Stimulated activated CD8-positive, alpha-beta memory T cell treated with anti-CD3 and anti-CD28 coated beads, Interleukin-12 subunit alpha, Interleukin-12 subunit beta, amount 100 ng/mL, for 1 hour (primary cell): ENCODE results near the gene SEM1.
"Not testable (repeated sequence)": the region's sequence is repeated elsewhere in the genome, so short reads cannot be mapped to it uniquely, and the experiment has no call there.

ENCODE experiments used
- DNase-seq: peaks from one replicate; pipeline ENCODE4 v3.0.0-alpha.2; 2020; ENCODE audit warnings: low read depth

Gene SEM1

GRCh38 chr7:96662151-96662550, 47.5 kb downstream of the SEM1 start:
- not testable (repeated sequence) for DNase-seq

GRCh38 chr7:96658022-96658412, 51.6 kb downstream of the SEM1 start:
- DNase-seq: no peak

- no peak for DNase-seq
These were observed 52.2 kb downstream of the SEM1 start for GRCh38 chr7:96657347-96658021.

GRCh38 chr7:96655956-96656355, 53.7 kb downstream of the SEM1 start:
- DNase-seq: no peak

- no peak for DNase-seq
These were observed 54.9 kb downstream of the SEM1 start for GRCh38 chr7:96654630-96655188.

- no peak for DNase-seq
These were observed 59.7 kb downstream of the SEM1 start for GRCh38 chr7:96649981-96650380.

- no peak for DNase-seq
These were observed 60.9 kb downstream of the SEM1 start for GRCh38 chr7:96648784-96649183.

- DNase-seq: no peak
These were observed 61.9 kb downstream of the SEM1 start for GRCh38 chr7:96647733-96648132.

- no peak for DNase-seq
These were observed 64.6 kb downstream of the SEM1 start for GRCh38 chr7:96645084-96645483.

GRCh38 chr7:96643436-96643835, 66.2 kb downstream of the SEM1 start:
- not testable (repeated sequence) for DNase-seq

- no peak for DNase-seq
These were observed 69.6 kb downstream of the SEM1 start for GRCh38 chr7:96640054-96640453.
